RWPE1 (cell line): ENCODE results near the gene MYO1D.

Experiments used
- CTCF ChIA-PET: fragments of 350-600 bp; sonication (Branson Sonifier 250); formaldehyde crosslinking; extraction: SDS; loops from one replicate; lab custom pipeline; 2021; lab: Yijun Ruan, JAX
- POLR2A ChIA-PET: fragments of 400-600 bp; formaldehyde crosslinking; extraction: SDS; loops from one replicate; lab custom pipeline; 2020; ENCODE audit warnings: antibody characterized with exemption; ENCODE audit not compliant: low non-redundant PET; lab: Yijun Ruan, JAX
- DNase-seq: peaks from one replicate; pipeline ENCODE4 v3.0.0; 2012; ENCODE audit warnings: low spot score
- H3K27ac ChIP-seq: fragments of 450-650 bp; 2 replicates; pipeline ENCODE4 v1.5.1; 2017
- CTCF ChIP-seq: fragments of 450-650 bp; conservative IDR thresholded peaks from 2 replicates; pipeline ENCODE4 v1.5.1; 2017; ENCODE audit warnings: low read depth, mild to moderate bottlenecking

MYO1D gene

DNA sequence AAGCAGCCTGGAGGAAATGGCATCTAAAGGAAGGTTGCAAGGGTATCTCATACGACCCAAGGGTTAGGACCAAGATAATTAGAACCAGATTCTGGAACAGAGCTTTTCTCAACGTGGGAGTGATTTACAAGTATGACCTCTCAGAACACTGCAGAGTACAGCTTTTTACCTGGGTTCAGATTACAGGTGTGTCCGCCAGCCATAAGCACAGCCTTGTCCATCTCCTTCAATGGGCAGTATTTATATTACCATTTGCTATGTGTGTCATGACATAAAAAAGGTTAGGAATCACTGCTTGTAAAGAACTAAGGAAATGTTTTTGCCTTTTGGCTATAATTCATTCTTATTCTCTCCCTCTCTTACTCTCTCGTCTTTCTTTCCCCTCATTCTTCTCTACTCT is 36.7 kb downstream of the MYO1D start:
- TF ChIP-seq CTCF: no peak
- DNase-seq: no peak
- ChIA-PET CTCF (no interaction called here), POLR2A (no interaction called here)
- H3K27ac ChIP-seq: no peak overlapping the region

- TF ChIP-seq CTCF: no peak
- ChIA-PET POLR2A (no interaction called here), CTCF (no interaction called here)
- no peak overlapping the region for H3K27ac ChIP-seq
- no peak for DNase-seq
Measured at GRCh38 chr17:32836527-32836926, 40.4 kb downstream of the MYO1D start.

DNA sequence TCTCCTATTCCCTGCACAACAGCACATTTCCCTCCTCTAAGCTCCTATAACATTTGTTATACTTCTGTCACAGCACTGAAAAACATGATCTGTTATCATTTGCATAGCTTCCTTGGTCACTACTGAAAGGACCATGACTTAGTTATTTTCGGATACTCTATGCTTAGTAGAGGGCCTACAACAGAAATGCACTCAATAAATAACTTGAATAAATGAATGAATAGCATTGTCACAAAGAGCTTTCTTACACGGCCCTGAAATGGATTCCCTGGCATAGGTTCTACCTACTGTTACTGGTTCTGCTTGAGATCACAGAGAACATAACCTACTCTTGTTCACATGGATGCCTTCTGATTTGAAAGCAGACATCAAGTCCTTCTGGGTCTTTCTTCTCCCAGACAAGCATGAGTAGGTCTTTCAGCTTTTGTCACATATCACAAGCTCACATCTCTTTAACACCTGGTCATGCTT is 41.6 kb downstream of the MYO1D start:
- no peak for DNase-seq
- CTCF ChIA-PET: no interaction called here
- H3K27ac ChIP-seq: no peak overlapping the region

GRCh38 chr17:32834104-32834503 is 42.8 kb downstream of the MYO1D start:
- no peak overlapping the region for H3K27ac ChIP-seq
- ChIA-PET CTCF (no interaction called here), POLR2A (no interaction called here)
- no peak for DNase-seq
- no peak for TF ChIP-seq CTCF

More for the DNA sequence above, 41.6 kb downstream of the MYO1D start:
- no peak for TF ChIP-seq CTCF
- POLR2A ChIA-PET: no interaction called here

GRCh38 chr17:32833526-32833925 is 43.4 kb downstream of the MYO1D start:
- CTCF ChIA-PET: no interaction called here
- POLR2A ChIA-PET: no interaction called here
- no peak for TF ChIP-seq CTCF
- no peak for DNase-seq
- no peak overlapping the region for H3K27ac ChIP-seq

GRCh38 chr17:32833076-32833475 is 43.8 kb downstream of the MYO1D start:
- DNase-seq: no peak
- ChIA-PET CTCF (no interaction called here), POLR2A (no interaction called here)
- TF ChIP-seq CTCF: no peak
- no peak overlapping the region for H3K27ac ChIP-seq
